OCI-LY1 (cell line): ENCODE measurements around the gene GATA2.

ENCODE experiments used
- CTCF ChIP-seq: fragments of 200-600 bp; sonication (generic), shearing (Covaris generic); IDR thresholded peaks from 2 replicates; pipeline ENCODE4 v1.5.1; 2017; ENCODE audit warnings: mild to moderate bottlenecking, antibody characterized with exemption, low read length, moderate library complexity, mixed read lengths
- EZH2 ChIP-seq: fragments of 200-600 bp; sonication (generic), shearing (Covaris generic); IDR thresholded peaks from 2 replicates; pipeline ENCODE4 v1.8.0; 2017; ENCODE audit warnings: borderline replicate concordance, mixed run types, mild to moderate bottlenecking, antibody characterized with exemption, low read length, moderate library complexity, mixed read lengths

- TF ChIP-seq CTCF = no peak
- TF ChIP-seq EZH2 = no peak
Observed at GRCh38 chr3:128430301-128430700, 62.7 kb downstream of the GATA2 start.
